ENCODE measurements around the gene LCK. TPM values are rescaled to one million over a fixed set of nuclear protein-coding genes. Genes with fewer than 3 reads are reported as not detected.

Gene LCK
- total and polyA plus RNA-seq, 10 of the 15 experiments (the other 5 are each of a cell fraction or from before 2014, with no cell fraction given): 31.5 to 173 (median 119) TPM

DNA sequence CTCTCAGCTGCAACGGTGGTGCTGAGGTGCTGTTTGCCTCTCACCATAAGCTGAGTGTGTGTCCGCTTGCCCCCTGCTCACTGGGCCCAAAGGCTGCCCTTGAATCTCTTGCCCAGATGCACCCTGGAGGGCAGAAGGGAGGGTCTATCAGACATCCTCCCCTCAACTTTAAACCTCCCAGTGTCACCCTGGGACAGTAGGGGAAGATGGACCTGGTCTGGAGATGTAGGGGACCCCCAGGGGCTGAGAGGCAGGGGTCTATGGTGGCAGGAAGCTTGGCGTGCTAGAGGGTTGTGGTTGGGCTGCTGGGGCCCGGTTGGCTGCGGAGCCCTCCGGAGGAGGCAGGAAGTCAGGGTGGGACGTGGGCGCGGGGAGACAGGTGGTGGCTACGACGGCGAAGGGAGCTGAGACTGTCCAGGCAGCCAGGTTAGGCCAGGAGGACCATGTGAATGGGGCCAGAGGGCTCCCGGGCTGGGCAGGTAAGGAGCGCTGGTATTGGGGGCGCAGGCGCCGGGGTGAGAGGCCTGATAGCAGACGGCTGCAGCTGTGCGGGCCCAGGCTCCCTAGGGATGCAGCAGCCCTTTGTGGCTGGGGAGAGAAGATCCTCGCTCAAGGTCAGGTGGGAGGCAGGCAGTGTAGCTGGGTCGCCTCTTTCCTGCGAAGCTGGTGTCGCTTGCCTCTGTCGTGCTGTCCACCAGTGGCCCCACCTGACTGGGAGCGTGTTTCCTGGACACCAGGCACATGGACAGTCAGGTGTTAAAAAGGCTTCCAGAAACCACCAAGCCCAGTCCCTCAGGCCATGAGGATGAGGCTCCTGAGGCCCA is at the start of gene LCK (continued):
- TF ChIP-seq, protein P1, sequence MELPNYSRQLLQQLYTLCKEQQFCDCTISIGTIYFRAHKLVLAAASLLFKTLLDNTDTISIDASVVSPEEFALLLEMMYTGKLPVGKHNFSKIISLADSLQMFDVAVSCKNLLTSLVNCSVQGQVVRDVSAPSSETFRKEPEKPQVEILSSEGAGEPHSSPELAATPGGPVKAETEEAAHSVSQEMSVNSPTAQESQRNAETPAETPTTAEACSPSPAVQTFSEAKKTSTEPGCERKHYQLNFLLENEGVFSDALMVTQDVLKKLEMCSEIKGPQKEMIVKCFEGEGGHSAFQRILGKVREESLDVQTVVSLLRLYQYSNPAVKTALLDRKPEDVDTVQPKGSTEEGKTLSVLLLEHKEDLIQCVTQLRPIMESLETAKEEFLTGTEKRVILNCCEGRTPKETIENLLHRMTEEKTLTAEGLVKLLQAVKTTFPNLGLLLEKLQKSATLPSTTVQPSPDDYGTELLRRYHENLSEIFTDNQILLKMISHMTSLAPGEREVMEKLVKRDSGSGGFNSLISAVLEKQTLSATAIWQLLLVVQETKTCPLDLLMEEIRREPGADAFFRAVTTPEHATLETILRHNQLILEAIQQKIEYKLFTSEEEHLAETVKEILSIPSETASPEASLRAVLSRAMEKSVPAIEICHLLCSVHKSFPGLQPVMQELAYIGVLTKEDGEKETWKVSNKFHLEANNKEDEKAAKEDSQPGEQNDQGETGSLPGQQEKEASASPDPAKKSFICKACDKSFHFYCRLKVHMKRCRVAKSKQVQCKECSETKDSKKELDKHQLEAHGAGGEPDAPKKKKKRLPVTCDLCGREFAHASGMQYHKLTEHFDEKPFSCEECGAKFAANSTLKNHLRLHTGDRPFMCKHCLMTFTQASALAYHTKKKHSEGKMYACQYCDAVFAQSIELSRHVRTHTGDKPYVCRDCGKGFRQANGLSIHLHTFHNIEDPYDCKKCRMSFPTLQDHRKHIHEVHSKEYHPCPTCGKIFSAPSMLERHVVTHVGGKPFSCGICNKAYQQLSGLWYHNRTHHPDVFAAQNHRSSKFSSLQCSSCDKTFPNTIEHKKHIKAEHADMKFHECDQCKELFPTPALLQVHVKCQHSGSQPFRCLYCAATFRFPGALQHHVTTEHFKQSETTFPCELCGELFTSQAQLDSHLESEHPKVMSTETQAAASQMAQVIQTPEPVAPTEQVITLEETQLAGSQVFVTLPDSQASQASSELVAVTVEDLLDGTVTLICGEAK (IDR thresholded peaks at IDR 0.05; ENCODE audit: borderline replicate concordance): no peak
- TF ChIP-seq KLF5 (IDR thresholded peaks at IDR 0.05; ENCODE audit: partially characterized antibody) (no peak), RAD21 (IDR thresholded peaks at IDR 0.05; ENCODE audit: insufficient read depth, low read depth, low read length) (no peak), NR2C2 (IDR thresholded peaks at IDR 0.05; ENCODE audit: borderline replicate concordance, control insufficient read depth, insufficient read length, low read depth) (no peak), ZBTB11 (CRISPR knock-in tag; IDR thresholded peaks at IDR 0.05) (no peak), RBBP5 (conservative IDR thresholded peaks at IDR 0.05) (no peak), CBX3 (IDR thresholded peaks at IDR 0.05; ENCODE audit: borderline replicate concordance, low read depth) (no peak), ZSCAN29 (IDR thresholded peaks at IDR 0.05) (no peak), ASH2L (IDR thresholded peaks at IDR 0.05; ENCODE audit: borderline replicate concordance, low read depth) (no peak), EED (IDR thresholded peaks at IDR 0.05; ENCODE audit: low read depth) (peak; percentile 73), PML (IDR thresholded peaks at IDR 0.05; ENCODE audit: low read length) (no peak), JUND (IDR thresholded peaks at IDR 0.05; ENCODE audit: low read depth, low read length) (no peak), NR2F1 (conservative IDR thresholded peaks at IDR 0.05) (no peak), DPF2 (IDR thresholded peaks at IDR 0.05) (no peak; the same call in none of the 2 replicates), MTA2 (IDR thresholded peaks at IDR 0.05; ENCODE audit: low read depth) (no peak), SRF (IDR thresholded peaks at IDR 0.05; ENCODE audit: low read depth in 2 of 2, low read length in 2 of 2) (no peak), EP300 (IDR thresholded peaks at IDR 0.05; ENCODE audit: borderline replicate concordance in 1 of 2, control insufficient read depth in 1 of 2, low read depth in 2 of 2, low read length in 2 of 2) (0 out of 4 replicates have a peak, but pooled peaks of 1 of the 2 experiments have one; percentile 4), IKZF1 (conservative IDR thresholded peaks at IDR 0.05) (peak; percentile 49)
- TF ChIP-seq, protein P2, sequence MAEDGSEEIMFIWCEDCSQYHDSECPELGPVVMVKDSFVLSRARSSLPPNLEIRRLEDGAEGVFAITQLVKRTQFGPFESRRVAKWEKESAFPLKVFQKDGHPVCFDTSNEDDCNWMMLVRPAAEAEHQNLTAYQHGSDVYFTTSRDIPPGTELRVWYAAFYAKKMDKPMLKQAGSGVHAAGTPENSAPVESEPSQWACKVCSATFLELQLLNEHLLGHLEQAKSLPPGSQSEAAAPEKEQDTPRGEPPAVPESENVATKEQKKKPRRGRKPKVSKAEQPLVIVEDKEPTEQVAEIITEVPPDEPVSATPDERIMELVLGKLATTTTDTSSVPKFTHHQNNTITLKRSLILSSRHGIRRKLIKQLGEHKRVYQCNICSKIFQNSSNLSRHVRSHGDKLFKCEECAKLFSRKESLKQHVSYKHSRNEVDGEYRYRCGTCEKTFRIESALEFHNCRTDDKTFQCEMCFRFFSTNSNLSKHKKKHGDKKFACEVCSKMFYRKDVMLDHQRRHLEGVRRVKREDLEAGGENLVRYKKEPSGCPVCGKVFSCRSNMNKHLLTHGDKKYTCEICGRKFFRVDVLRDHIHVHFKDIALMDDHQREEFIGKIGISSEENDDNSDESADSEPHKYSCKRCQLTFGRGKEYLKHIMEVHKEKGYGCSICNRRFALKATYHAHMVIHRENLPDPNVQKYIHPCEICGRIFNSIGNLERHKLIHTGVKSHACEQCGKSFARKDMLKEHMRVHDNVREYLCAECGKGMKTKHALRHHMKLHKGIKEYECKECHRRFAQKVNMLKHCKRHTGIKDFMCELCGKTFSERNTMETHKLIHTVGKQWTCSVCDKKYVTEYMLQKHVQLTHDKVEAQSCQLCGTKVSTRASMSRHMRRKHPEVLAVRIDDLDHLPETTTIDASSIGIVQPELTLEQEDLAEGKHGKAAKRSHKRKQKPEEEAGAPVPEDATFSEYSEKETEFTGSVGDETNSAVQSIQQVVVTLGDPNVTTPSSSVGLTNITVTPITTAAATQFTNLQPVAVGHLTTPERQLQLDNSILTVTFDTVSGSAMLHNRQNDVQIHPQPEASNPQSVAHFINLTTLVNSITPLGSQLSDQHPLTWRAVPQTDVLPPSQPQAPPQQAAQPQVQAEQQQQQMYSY (CRISPR knock-in tag; IDR thresholded peaks at IDR 0.05): peak; percentile 44; the same call in 1 of the 2 replicates
